ENCODE measurements around the gene MIPOL1. TPM values are rescaled to one million over a fixed set of nuclear protein-coding genes. Genes with fewer than 3 reads are reported as not detected.
"Not testable (repeated sequence)": the region's sequence is repeated elsewhere in the genome, so short reads cannot be mapped to it uniquely, and the experiment has no call there.

Gene MIPOL1
- total RNA-seq, 1 donor from 2014 or later = 30.8 TPM

GRCh38 chr14:37187840-37188577 is 9.7 kb upstream of the MIPOL1 start:
- not testable (repeated sequence) for DNase-seq (ENCODE audit: low spot score)

DNA sequence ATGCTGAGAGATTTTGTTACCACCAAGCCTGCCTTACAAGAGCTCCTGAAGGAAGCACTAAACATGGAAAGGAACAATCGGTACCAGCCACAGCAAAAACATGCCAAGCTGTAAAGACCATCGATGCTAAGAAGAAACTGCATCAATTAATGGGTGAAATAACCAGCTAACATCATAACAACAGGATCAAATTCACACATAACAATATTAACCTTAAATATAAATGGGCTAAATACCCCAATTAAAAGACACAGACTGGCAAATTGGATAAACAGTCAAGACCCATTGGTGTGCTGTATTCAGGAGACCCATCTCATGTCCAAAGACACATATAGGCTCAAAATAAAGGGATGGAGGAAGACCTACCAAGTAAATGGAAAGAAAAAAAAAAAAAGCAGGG is 8.0 kb upstream of the MIPOL1 start:
- not testable (repeated sequence) for DNase-seq (ENCODE audit: low spot score)

DNA sequence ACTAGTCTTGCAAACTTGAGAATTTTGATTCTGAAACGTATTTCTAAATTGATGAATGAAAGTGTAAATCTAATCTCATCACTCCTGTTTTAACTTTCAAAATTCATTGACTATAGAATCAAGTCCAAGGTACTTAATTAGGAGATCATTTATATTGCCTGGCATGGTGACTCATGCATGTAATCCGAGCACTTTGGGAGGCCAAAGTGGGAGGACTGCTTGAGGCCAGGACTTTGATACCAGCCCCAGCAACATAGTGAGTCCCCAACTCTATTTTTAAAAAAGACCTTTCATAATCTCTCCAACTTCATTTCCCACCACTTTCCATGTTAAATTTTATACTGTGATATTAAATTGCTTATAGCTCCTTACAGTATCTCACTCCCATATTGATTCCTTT is 3.0 kb upstream of the MIPOL1 start:
- no peak for DNase-seq (ENCODE audit: low spot score)

GRCh38 chr14:37195327-37195726 is 2.4 kb upstream of the MIPOL1 start:
- DNase-seq (ENCODE audit: low spot score) = no peak

- no peak for DNase-seq (ENCODE audit: low spot score)
These were observed 925 bp upstream of the MIPOL1 start for GRCh38 chr14:37196604-37197420.

GRCh38 chr14:37198273-37198598 is 499 bp downstream of the MIPOL1 start:
- no peak for DNase-seq (ENCODE audit: low spot score)

GRCh38 chr14:37198907-37199306 is 1.2 kb downstream of the MIPOL1 start:
- DNase-seq (ENCODE audit: low spot score) = no peak

DNA sequence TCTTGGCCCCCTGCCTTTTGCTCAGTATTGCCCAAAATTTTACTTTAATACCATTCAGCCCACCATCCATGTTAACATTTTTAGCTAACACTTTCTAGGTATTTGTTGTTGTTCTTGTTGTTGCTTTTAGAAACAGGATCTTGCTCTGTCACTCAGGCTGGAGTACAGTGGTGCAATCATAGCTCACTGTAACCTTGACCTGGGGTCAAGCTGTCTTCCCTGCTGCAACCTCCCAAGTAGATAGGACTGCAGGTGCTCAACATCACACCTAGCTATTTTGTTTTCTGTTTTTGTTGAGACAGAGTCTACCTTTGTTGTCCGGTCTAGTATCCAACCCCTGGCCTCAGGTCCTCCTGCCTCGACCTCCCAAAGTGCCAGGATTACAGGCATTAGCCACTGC is 4.0 kb downstream of the MIPOL1 start:
- DNase-seq (ENCODE audit: low spot score) = no peak

DNA sequence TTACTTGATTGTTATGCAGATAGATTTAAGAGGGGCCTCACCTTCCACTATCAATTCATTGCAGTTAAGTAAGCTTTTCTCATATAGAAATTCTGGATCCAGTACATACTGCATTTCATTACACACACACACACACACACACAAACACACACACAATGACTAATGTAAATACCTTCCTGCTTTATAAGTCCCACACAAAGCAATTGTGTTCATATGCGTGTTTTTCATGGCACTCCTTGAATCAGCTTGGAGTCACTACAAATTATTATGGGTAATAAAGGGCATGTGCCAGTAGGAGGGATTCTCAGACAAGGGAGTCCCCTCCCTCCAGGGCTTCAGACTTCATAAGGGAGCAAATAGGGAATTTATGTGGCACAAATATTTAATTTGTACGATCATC is 4.5 kb downstream of the MIPOL1 start:
- no peak for DNase-seq (ENCODE audit: low spot score)

GRCh38 chr14:37202812-37203211 is 5.1 kb downstream of the MIPOL1 start:
- DNase-seq (ENCODE audit: low spot score) = no peak

GRCh38 chr14:37203423-37203822 is 5.7 kb downstream of the MIPOL1 start:
- no peak for DNase-seq (ENCODE audit: low spot score)

DNA sequence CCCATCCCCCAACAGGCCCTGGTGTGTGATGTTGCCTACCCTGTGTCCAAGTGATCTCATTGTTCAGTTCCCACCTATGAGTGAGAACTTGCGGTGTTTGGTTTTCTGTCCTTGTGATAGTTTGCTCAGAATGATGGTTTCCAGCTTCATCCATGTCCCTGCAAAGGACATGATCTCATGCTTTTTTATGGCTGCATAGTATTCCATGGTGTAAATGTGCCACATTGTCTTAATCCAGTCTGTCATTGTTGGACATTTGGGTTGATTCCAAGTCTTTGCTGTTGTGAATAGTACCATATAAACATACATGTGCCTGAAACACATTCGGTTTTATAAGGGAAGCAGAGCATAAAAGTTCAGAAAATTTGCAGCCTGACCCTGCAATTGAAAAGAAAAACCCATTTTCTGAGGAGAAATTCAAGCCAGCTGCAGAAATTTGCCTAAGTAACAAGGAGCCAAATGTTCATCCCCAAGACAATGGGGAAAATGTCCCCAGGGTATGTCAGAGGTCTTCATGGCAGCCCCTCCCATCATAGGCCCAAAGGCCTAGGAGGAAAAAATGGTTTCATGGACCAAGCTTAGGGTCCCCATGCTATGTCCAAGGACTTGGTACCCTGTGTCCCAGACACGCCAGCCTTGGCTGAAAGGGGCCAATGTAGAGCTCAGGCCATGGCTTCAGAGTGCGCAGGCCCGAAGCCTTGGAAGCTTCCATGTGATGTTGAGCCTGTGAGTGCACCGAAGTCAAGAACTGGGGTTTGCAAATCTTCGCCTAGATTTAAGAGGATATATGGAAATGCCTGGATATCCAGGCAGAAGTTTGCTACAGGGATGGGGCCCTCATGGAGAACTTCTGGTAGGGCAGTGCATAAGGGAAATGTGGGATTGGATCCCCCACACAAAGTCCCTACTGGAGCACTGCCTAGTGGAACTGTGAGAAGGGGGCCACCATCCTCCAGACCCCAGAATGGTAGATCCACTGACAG is 8.2 kb downstream of the MIPOL1 start:
- DNase-seq (ENCODE audit: low spot score) = not testable (repeated sequence)

DNA sequence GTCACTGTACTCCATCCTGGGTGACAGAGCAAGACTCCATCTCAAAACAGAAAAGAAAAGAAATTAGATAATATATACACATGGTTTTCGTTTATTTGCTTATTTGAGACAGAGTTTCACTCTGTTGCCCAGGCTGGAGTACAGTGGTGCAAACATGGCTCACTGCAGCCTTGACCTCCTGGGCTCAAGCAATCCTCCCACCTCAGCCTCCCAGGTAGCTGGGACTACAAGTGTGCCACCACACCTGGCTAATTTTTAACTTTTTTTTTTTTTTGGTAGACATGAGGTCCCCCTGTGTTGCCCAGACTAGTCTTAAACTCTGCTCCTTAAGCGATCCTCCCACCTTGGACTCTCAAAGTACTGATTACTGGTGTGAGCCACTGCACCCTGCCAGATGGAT is 11.9 kb downstream of the MIPOL1 start:
- DNase-seq (ENCODE audit: low spot score) = not testable (repeated sequence)

DNA sequence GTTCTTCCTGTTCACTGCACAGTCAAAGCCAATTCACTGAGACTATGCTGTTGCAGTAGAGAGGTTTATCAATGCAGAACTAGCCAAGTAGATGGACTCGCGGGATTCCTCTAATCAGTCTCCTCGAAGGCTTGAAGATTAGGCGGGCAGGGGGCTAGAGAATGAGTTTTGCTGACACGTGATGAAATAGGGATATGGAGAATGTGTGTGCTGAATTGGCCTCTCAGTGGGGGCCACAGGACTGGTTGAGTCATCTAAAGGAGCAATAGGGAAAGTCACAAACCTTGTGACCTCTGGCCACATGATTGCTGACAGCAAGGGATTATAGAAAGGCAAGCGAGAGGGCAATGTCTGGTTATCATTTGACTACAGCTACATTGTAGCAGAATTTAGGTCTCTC is 12.7 kb downstream of the MIPOL1 start:
- no peak for DNase-seq (ENCODE audit: low spot score)

GRCh38 chr14:37213016-37213415 is 15.3 kb downstream of the MIPOL1 start:
- DNase-seq (ENCODE audit: low spot score) = no peak

DNA sequence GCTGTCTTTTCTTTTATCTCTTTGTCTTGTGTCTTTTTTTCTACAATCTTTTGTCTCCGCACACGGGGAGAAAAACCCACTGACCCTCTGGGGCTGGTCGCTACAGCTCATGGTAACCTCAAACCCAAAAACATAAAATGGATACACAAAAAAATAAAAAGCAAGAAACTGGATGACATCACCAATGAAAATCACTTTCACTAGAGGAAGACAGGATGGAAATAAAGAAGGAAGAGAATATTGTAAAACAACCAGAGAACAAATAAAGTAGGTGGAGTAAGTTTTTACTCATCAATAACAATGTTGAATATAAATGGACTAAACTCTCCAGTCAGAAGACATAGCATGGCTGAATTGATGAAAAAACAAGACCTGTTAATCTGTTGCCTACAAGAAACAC is 17.6 kb downstream of the MIPOL1 start:
- DNase-seq (ENCODE audit: low spot score) = no peak

- no peak for DNase-seq (ENCODE audit: low spot score)
These were observed 23.3 kb downstream of the MIPOL1 start for GRCh38 chr14:37221073-37221472.

- DNase-seq (ENCODE audit: low spot score) = no peak
These were observed 26.3 kb downstream of the MIPOL1 start for GRCh38 chr14:37223947-37224474.

- DNase-seq (ENCODE audit: low spot score) = not testable (repeated sequence)
These were observed 27.9 kb downstream of the MIPOL1 start for GRCh38 chr14:37225668-37226067.

- no peak for DNase-seq (ENCODE audit: low spot score)
These were observed 32.9 kb downstream of the MIPOL1 start for GRCh38 chr14:37230551-37231194.

GRCh38 chr14:37232907-37233481 is 35.3 kb downstream of the MIPOL1 start:
- DNase-seq (ENCODE audit: low spot score) = no peak
